ENCODE results near the gene AXL.

DNA sequence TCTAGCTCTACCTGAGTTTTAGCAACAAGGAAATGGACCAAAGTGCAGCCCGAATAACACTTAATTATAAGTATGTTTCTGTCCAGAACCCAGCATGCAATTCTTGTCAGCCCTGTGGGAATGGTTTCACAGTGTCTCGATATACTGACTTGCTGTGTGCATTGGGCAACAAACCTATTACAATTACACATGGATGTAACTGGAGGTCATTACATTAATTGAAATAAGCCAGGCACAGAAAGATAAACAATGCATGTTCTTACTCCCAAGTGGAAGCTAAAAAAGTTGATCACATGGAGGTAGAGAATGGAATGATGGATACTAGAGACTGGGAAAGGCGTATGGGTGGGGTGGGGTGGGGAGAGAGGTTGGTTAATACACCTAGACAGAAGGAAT is 31.1 kb upstream of the AXL start:
- TF ChIP-seq, protein P1, sequence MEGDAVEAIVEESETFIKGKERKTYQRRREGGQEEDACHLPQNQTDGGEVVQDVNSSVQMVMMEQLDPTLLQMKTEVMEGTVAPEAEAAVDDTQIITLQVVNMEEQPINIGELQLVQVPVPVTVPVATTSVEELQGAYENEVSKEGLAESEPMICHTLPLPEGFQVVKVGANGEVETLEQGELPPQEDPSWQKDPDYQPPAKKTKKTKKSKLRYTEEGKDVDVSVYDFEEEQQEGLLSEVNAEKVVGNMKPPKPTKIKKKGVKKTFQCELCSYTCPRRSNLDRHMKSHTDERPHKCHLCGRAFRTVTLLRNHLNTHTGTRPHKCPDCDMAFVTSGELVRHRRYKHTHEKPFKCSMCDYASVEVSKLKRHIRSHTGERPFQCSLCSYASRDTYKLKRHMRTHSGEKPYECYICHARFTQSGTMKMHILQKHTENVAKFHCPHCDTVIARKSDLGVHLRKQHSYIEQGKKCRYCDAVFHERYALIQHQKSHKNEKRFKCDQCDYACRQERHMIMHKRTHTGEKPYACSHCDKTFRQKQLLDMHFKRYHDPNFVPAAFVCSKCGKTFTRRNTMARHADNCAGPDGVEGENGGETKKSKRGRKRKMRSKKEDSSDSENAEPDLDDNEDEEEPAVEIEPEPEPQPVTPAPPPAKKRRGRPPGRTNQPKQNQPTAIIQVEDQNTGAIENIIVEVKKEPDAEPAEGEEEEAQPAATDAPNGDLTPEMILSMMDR (conservative IDR thresholded peaks at IDR 0.05 in 1 of 2, IDR thresholded peaks at IDR 0.05 in 1 of 2; ENCODE audit: extremely low read depth in 1 of 2, insufficient read depth in 1 of 2, low read depth in 1 of 2, low read length in 2 of 2): no peak
- TF ChIP-seq EZH2 (IDR thresholded peaks at IDR 0.05; ENCODE audit: borderline replicate concordance, low read length): no peak

Measured in mammary epithelial cell (primary cell).